Measurements from ENCODE around the gene CHIT1. TPM values are rescaled to one million over a fixed set of nuclear protein-coding genes. Genes with fewer than 3 reads are reported as not detected.

Gene CHIT1
- polyA plus RNA-seq, 1 of the 3 experiments (the other 2 are of a cell fraction): not detected

DNA sequence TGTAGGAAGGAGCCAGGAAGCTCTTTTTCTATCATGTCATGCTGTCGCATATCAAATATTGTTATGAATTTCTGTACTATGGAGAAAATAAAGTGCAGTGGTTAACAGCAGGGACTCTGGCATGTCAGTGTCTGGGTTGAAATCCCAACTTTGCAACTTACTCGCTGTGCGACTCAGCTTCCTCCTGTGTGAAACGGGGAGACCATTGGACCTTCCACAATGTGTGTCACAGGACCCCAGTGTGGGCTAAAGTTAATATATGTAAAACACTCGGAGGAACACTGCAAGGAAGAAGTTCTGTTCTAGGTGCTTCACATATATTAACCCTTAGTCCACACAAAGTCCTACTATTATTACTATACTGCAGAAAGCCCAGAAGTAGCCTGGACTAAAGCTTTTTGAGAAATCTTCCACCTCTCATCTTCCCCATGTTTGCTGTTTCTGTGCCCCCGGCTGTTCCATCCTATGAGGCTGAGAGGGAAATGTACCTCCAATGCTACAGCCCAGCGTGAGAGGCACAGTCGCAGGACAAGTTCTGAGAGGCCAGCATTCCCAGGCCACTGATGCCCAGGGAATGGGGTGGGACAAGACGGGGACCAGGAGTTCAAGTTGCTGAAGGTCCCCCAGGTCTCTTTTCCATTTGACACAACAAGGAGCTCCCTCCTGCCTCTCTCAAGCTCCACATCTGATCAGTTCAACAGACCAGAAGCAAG is 1.9 kb downstream of the CHIT1 start:
- no peaks in the 10 kb centered on the region for H3K79me2 ChIP-seq (ENCODE audit: insufficient read depth)
- WGBS (ENCODE audit: low lambda C conversion rate): 57% methylated on average over 9 of the region's 9 CpGs
- H3K9me2 ChIP-seq: no peaks in the 10 kb centered on the region
- H4K20me1 ChIP-seq (ENCODE audit: insufficient read depth): no peaks in the 10 kb centered on the region
- no peak overlapping the region for H2AFZ ChIP-seq (ENCODE audit: low read depth)
- H3K4me3 ChIP-seq (ENCODE audit: low read depth in 2 of 2, low read length in 1 of 2): no peak overlapping the region
- H3F3A ChIP-seq (replicated peaks; ENCODE audit: insufficient read depth): no peaks in the 10 kb centered on the region
- CTCF ChIA-PET: interaction anchor here (1.5 to 5.0 kb wide), 2 partner anchors 11 to 40 kb away, joined by 4 to 43 read pairs; no protein-coding TSS in a partner anchor
- H3K36me3 ChIP-seq (replicated peaks in 1 of 2; ENCODE audit: control insufficient read depth in 1 of 2, insufficient read depth in 2 of 2, low read length in 1 of 2): no peaks in the 10 kb centered on the region
- POLR2A ChIA-PET: no interaction called here
- DNase-seq: no peak
- no peaks in the 10 kb centered on the region for H3K4me1 ChIP-seq (ENCODE audit: control insufficient read depth in 1 of 2, insufficient read depth in 2 of 2, low read depth in 1 of 2, low read length in 1 of 2)
- no peak overlapping the region for H3K4me2 ChIP-seq
- H3K27ac ChIP-seq (ENCODE audit: low read depth in 2 of 2, low read length in 1 of 2): no peak overlapping the region
- H3K9ac ChIP-seq: no peak overlapping the region
- H3K9me3 ChIP-seq: no peaks in the 10 kb centered on the region
- peaks cover 59% of the 10 kb centered on the region for H3K27me3 ChIP-seq (ENCODE audit: insufficient read depth)
- no peak for TF ChIP-seq FOXM1 (IDR thresholded peaks at IDR 0.05; ENCODE audit: low read depth)

GRCh38 chr1:203225071-203225470 is 4.4 kb downstream of the CHIT1 start:
- Histone ChIP-seq H3K9ac (no peak overlapping the region), H3K9me2 (no peaks in the 10 kb centered on the region), H3K4me3 (ENCODE audit: low read depth in 2 of 2, low read length in 1 of 2) (no peak overlapping the region), H4K20me1 (ENCODE audit: insufficient read depth) (no peaks in the 10 kb centered on the region), H3K27me3 (ENCODE audit: insufficient read depth) (peaks cover 62% of the 10 kb centered on the region), H2AFZ (ENCODE audit: low read depth) (no peak overlapping the region), H3K4me1 (ENCODE audit: control insufficient read depth in 1 of 2, insufficient read depth in 2 of 2, low read depth in 1 of 2, low read length in 1 of 2) (no peaks in the 10 kb centered on the region), H3K36me3 (replicated peaks in 1 of 2; ENCODE audit: control insufficient read depth in 1 of 2, insufficient read depth in 2 of 2, low read length in 1 of 2) (no peaks in the 10 kb centered on the region), H3K27ac (ENCODE audit: low read depth in 2 of 2, low read length in 1 of 2) (no peak overlapping the region), H3K4me2 (no peak overlapping the region), H3F3A (replicated peaks; ENCODE audit: insufficient read depth) (no peaks in the 10 kb centered on the region), H3K9me3 (no peaks in the 10 kb centered on the region), H3K79me2 (ENCODE audit: insufficient read depth) (no peaks in the 10 kb centered on the region)
- no peak for TF ChIP-seq TEAD4 (IDR thresholded peaks at IDR 0.05; ENCODE audit: borderline replicate concordance, insufficient read depth)
- no peak for TF ChIP-seq PBX3 (IDR thresholded peaks at IDR 0.05)
- TF ChIP-seq FOSL2 (IDR thresholded peaks at IDR 0.05; ENCODE audit: borderline replicate concordance, low read depth): no peak
- no peak for TF ChIP-seq EP300 (IDR thresholded peaks at IDR 0.05; ENCODE audit: borderline replicate concordance in 1 of 2, low read depth in 1 of 2, low read length in 1 of 2)
- no peak for DNase-seq
- ChIA-PET CTCF (interaction anchor here (0.9 to 23.6 kb wide), 8 partner anchors 9 to 186 kb away, joined by 3 to 602 read pairs (median 10); partner anchors contain the start of gene ADORA1), POLR2A (no interaction called here)
- whole genome bisulfite sequencing (ENCODE audit: low lambda C conversion rate): 16% methylated on average over 3 of the region's 4 CpGs

DNA sequence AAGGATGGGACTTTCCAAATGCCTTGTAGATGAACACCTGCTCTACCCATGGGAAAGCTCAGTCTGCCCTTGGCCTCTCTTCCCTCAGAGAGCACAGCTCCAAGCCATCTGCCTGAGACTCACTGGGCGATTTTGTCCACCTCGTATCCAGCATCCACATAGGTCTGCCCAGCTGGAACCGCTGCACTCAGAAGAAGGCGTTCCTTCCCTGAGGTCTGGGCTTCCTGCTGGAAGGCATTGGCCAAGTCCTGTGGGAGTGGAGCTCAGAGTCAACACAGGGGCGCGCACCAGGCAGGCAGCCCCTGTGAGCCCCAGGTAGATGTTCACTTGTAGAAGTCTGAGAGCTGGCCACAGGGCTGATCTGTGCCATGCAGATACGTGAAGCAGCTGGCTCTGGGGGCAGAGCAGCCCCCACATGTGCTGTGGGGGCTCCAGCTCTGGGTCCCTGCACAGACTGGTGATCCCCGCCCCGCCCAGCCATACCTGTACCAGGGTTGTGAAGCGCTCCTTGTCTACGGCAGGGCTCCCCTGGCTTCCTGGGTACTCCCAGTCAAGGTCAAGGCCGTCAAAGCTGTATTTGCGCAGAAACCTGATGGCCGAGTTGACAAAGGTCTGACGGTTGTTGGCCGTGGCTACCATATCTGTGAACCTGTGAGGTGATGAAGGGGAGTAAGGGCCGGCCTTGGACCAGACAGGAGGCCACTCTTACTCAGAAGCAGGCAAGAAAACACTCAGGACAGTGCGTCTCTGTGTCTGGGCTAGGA is 6.3 kb downstream of the CHIT1 start:
- Histone ChIP-seq H3K79me2 (ENCODE audit: insufficient read depth) (no peaks in the 10 kb centered on the region), H4K20me1 (ENCODE audit: insufficient read depth) (no peaks in the 10 kb centered on the region), H3K36me3 (replicated peaks in 1 of 2; ENCODE audit: control insufficient read depth in 1 of 2, insufficient read depth in 2 of 2, low read length in 1 of 2) (no peaks in the 10 kb centered on the region), H3K4me2 (no peak overlapping the region), H3K9ac (no peak overlapping the region), H3K4me3 (ENCODE audit: low read depth in 2 of 2, low read length in 1 of 2) (no peak overlapping the region), H3F3A (replicated peaks; ENCODE audit: insufficient read depth) (no peaks in the 10 kb centered on the region), H2AFZ (ENCODE audit: low read depth) (no peak overlapping the region), H3K27ac (ENCODE audit: low read depth in 2 of 2, low read length in 1 of 2) (no peak overlapping the region), H3K27me3 (ENCODE audit: insufficient read depth) (peaks cover 69% of the 10 kb centered on the region), H3K9me2 (no peaks in the 10 kb centered on the region), H3K4me1 (ENCODE audit: control insufficient read depth in 1 of 2, insufficient read depth in 2 of 2, low read depth in 1 of 2, low read length in 1 of 2) (no peaks in the 10 kb centered on the region), H3K9me3 (no peaks in the 10 kb centered on the region)
- ChIA-PET POLR2A (no interaction called here), CTCF (interaction anchor here (1.3 to 23.6 kb wide), 3 partner anchors 45 to 184 kb away, joined by 5 to 602 read pairs (median 454); partner anchors contain the start of gene ADORA1)
- WGBS (ENCODE audit: low lambda C conversion rate): 50% methylated on average over 11 of the region's 18 CpGs
- no peak for DNase-seq
- no peak for TF ChIP-seq MEF2A (IDR thresholded peaks at IDR 0.05; ENCODE audit: borderline replicate concordance, low read depth)
- TF ChIP-seq SIN3A (IDR thresholded peaks at IDR 0.05; ENCODE audit: borderline replicate concordance, low read depth, low read length): no peak
- no peak for TF ChIP-seq GATA2 (CRISPR knock-in tag; IDR thresholded peaks at IDR 0.05)
- no peak for TF ChIP-seq SMC3 (IDR thresholded peaks at IDR 0.05; ENCODE audit: low read depth, low read length)
- TF ChIP-seq USF2 (IDR thresholded peaks at IDR 0.05; ENCODE audit: borderline replicate concordance, low read depth, low read length): no peak
- no peak for TF ChIP-seq MXI1 (IDR thresholded peaks at IDR 0.05; ENCODE audit: low read depth, low read length)
- no peak for TF ChIP-seq RCOR1 (IDR thresholded peaks at IDR 0.05; ENCODE audit: low read length)
